HG03460 (cell line): ENCODE measurements around the gene EMC10.
A peak's percentile ranks its signal among the peaks of the same experiment; 100 is the strongest.
"Not testable (repeated sequence)": the region's sequence is repeated elsewhere in the genome, so short reads cannot be mapped to it uniquely, and the experiment has no call there.

Experiments used
- ATAC-seq: cut with Tn5 transposase; IDR thresholded peaks from one replicate; pipeline ENCODE4 v1.9.1; 2021; ENCODE audit not compliant: unreplicated experiment

The EMC10 gene

DNA sequence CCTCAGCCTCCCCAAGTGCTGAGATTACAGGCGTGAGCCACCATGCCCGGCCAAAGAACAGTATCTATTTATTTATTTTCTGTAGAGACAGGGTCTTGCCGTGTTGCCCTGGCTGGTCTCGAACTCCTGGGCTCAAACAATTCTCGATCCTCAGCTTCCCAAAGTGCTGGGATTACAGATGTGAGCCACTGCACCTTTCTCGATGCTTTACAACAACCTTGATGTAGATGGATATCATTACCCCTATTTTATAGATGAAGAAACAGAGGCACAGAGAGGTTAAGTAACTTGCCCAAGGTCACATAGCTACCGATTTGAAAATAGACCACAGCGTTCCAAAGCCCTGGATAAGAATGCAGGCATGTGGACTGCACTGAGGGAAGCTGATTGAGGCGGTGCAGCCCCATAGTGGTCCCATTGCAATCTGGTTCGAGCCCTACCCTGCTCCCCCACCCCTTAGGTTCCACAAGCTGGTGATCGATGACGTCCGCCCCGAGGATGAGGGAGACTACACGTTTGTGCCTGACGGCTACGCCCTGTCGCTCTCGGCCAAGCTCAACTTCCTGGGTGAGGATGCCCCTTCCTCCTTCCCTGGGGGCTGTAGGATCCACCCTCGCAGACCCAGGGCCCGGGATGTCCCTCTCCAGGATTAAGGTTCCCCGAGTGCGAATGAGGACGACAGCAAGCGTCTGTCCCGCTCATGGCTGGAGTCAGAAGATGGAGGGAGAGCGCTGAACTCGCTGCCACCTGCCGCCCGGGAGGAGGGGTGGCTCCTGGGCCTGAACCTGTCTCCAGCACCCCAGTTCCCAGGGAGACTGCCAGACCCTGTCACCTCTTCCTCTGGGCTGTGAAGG is 25.7 kb upstream of the EMC10 start:
- ATAC-seq, result no peak

DNA sequence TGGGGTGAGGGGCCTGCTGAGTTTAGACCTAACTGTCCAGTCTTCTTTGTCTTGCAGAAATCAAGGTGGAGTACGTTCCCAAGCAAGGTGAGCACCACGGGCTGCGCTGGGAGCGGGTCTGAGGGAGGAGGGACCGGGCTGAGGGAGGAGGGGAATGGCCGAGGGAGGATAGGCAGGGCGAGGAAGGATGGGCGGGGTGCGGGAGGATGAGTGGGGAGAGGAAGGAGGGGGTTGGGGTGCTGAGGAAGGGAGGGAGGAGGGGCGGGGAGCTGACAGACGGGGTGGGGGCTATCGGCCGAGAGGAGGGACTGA is 25.1 kb upstream of the EMC10 start:
- ATAC-seq, result no peak

- ATAC-seq, result no peak
These were observed 23.1 kb upstream of the EMC10 start for GRCh38 chr19:50453243-50453642.

DNA sequence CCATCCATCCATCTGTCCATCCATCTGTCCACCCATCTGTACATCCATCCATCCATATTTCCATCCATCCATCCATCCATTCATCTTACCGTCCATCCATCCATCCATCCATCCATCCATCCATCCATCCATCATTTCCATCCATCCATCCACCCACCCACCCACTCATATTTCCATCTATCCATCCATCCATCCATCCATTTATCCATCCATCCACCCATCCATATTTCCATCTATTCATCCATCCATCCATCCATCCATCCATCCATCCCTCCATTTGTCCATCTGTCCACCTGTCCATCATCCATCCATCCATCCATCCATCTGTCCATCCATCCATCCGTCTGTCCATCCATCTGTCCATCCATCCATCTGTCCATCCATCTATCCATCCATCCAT is 20.3 kb upstream of the EMC10 start:
- no peak for ATAC-seq

DNA sequence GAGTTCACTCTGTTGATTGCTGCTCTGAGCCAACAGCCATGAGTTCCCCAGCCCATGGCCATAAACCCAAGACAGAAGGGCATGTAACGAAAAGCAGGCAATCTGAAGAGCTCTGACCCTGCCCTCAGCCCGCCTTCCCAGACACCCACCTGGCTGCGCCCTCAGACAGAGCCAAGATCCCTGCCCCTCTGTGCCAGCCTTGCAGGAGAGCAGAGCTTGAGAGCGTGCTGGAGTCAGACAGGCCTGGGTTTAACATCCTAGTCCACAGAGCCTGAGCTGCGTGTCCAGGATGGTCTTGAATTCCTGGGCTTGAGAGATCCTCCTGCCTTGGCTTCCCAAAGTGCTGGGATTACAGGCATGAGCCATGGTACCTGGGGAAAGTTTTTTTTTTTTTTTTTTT is 19.0 kb upstream of the EMC10 start:
- no peak for ATAC-seq

- ATAC-seq, result no peak
These were observed 17.8 kb upstream of the EMC10 start for GRCh38 chr19:50458396-50459066.

- no peak for ATAC-seq
These were observed 17.2 kb upstream of the EMC10 start for GRCh38 chr19:50459067-50459456.

DNA sequence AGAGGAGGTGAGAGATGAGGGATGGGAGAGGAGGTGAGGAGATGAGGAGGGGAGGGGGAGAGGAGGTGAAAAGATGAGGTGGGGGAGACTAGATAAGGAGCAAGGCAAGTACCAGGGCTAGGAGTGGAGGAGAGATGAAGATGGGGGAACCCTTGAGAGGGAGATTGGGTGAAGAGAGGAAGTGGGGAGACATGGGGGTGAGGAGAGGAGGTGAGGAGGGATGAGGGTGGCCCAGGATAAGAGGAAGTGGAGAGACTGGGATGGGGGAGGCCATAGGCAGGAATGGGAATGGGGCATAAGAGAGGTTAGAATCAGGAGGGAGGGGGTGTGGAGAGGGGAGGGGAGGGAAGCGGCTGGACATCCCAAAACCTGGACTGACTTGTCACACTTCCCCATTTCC is 16.7 kb upstream of the EMC10 start:
- no peak for ATAC-seq

- ATAC-seq, result peak; percentile 60
These were observed 16.0 kb upstream of the EMC10 start for GRCh38 chr19:50460161-50460765.

DNA sequence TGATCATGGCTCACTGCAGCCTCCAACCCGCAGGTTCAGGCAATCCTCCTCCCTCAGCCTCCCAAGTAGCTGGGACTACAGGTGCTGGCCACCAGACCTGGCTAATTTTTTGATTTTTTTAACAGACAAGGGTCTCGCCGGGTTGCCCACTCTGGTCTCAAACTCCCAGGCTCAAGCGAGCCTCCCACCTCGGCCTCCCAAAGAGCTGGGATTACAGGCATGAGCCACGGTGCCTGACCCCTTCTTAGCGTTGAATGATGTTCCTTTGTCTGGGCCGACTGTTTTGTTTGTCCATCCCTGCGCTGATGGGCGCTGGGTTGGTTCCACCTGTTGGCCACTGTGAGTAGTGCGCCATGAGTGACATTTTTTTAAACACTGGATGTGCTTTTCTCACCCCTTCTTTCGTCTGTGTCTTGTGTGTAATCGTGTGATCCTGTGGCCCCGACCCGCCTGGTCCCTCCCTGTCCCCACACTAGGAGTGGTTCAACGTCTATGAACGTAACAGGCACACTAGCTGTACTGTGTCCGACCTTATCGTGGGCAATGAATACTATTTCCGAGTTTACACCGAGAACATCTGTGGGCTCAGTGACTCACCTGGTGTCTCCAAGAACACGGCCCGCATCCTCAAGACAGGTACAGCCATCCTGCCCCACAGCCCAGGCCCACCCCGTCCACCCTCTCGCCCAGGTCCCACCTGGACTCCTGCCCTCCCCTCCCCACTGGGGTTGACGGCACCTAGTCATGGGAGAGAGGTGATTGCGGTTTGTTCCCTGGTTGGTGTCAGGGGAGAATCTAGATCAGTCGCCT is 15.0 kb upstream of the EMC10 start:
- no peak for ATAC-seq

- ATAC-seq, result no peak
These were observed 13.3 kb upstream of the EMC10 start for GRCh38 chr19:50462970-50463369.

DNA sequence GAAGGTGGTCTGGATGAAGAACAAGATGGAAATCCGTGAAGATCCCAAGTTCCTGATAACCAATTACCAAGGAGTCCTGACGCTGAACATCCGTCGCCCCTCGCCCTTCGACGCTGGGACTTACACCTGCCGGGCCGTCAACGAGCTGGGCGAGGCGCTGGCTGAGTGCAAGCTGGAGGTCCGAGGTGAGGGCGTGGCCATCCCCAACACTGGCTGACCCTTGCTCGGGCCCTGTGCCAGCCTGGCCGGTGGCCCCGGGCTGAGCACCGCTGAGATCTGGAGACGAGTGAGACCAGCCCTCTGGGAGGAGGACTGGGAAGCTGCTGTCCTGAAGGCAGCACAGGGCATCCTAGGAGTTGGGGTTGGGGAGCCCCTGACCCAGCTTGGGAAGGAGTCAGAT is 12.0 kb upstream of the EMC10 start:
- ATAC-seq, result no peak

GRCh38 chr19:50465000-50465399 is 11.3 kb upstream of the EMC10 start:
- no peak for ATAC-seq

- ATAC-seq, result no peak
These were observed 10.2 kb upstream of the EMC10 start for GRCh38 chr19:50465986-50466705.

- no peak for ATAC-seq
These were observed 9.6 kb upstream of the EMC10 start for GRCh38 chr19:50466706-50467039.

DNA sequence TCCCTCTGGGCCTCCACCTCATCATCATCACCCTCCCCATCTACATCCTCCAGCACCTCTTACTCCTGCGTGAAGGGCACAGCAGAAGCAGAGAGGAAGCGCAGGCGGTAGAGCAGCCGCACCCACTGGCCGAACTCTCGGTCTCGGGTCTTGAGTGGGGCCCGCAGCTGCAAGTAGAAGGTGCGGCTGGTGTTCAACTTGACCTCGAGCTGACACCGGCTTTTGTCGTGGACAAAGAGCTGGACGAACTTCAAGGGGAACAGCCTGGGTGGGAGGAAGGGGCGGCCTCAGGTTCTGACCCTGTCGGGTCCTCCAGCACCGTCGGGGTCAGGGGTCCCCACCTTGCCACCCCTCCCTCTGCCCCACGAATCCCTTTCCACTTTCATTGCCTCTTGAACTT is 8.7 kb upstream of the EMC10 start:
- no peak for ATAC-seq

DNA sequence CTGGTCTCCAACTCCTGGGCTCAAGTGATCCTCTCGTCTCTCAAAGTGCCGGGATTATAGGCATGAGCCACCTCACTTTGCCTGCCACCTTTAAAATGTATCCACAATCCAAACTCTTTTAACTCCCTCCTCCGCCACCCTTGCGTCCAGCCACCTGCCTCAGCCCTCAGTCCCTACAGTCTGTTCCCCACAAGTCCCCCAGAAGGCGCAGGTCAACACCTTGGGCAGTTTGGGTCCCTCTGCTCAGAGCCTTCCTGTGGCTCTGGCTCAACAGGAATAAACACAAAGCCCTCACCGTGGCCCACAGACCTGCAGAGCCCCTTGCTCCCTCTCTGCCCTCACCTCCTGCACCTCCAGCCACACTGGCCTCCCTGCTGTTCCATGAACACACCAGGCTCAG is 7.5 kb upstream of the EMC10 start:
- no peak for ATAC-seq

DNA sequence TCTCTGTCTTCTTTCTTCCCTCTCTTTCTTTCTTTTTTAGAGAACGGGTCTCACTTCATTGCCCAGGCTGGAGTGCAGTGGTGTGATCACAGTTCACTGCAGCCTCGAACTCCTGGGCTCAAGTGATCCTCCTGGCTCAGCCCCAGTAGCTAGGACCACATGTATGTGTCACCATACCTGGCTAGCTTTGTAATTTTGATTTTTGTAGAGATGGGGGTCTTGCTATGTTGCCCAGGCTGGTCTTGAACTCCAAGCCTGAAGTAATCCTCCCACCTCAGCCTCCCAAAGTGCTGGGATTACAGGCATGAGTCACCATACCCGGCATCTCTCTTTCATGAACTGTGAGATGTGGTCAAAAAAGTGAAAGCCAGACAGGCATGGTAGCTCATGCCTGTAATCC is 3.0 kb upstream of the EMC10 start:
- not testable (repeated sequence) for ATAC-seq

DNA sequence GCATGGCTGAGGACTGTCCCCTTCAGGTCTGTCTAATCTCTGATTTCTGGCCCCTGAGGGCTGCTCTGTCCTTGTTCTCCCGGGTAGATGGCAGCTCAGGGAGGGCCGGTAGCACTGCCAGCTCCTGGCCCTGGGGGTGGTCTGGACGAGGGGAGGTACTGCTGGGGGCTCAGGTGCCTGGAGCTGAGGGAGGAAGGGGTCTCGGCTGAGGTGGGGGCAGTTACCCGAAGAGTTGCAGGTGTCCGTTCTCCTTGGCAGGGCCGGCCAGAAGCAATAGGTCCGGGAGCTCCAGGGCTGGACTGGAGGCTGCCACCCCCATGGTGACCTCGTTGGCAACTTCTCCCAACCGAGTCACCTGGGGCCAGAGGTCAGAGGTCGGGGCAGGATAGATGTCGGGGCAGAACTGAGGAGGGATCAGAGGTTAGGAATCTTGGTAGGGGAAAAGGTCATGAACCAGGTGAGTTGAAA is 1.2 kb upstream of the EMC10 start:
- ATAC-seq, result no peak

DNA sequence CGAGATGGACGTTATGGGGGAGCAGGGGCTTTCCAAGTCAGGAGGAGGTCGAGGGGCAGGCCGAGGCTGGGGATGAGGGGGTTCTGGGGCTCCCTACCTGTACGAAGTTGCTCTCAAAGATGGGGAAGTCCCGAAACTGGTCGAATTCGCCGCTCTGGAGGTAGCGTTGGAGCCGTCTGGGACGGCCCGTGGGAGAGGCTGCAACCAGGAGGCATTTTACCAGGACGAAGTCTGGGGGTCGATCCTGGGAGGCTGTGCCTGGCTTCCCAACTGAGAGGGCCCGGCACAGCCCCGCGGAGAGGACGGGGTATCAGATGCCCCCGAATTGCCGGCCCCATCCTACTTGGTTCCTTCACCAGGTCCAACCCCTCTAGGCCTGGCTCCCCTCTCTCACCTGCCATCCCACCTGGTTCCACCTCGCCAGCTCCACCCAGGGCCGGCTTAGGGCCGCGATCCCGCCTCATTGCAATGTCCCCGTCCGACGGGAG is 527 bp upstream of the EMC10 start:
- no peak for ATAC-seq

GRCh38 chr19:50476907-50477238 is 566 bp downstream of the EMC10 start:
- no peak for ATAC-seq
